AG08395 (cell line): Measurements from ENCODE around the gene GALNT10.

ENCODE experiments used
- DNase-seq: peaks from one replicate; pipeline ENCODE4 v3.0.0; 2012; ENCODE audit warnings: mixed read lengths, low spot score

The GALNT10 gene

DNA sequence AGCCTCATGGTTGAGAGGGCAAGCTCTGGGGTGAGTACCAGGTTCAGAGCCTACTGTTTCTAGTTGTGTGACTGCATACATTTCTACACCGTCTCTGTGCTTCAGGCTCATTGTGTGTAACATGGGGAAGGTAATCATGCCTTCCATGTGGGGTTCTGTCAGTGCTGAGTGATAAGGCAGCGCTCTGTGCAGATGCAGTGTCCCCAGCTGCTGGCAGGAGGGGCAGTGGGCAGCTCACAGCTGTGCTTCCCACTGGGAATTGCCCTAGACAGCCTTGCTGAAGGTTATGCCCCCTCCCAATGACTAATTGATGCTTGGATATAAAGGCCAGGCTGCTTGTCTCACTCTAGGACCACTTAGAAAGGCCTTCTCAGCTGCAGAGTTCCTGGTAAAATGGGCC, 133.5 kb downstream of the GALNT10 start:
- DNase-seq: no peak

DNA sequence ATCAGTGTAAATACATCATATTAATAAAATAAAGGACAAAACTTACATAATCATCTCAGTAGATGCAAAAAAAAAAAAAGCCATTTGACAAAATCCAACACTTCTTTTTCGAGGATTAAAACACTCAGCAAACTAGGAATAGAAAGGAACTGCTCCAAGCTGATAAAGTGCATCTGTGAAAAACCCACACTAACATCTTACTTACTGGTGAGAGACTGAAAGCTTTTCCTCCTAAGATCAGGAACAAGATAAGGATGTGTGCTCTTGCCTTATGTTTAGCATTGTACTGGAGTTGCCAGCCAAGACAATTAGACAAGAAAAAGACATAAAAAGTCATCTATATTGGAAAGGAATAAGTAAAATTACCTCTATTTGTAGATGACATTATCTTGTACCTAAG, 135.0 kb downstream of the GALNT10 start:
- DNase-seq: no peak

DNA sequence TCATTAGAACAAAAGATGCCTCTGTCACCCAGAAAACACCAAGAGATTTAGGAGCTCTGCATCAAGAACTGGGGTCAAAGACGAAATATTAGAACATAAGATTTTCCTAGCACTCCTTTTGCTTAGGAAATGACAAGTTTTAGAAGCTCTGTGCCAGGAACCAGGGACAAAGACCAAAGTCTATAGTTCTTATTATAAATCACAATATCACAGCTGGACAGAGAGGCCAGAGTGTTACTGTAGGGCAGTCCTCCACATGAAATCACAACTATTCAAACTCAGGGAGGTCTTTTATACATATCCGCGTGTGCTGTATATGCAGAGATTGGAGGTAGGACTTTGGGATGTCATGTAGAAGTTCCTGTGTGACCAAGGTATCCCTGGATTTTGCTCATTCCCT, 138.5 kb downstream of the GALNT10 start:
- DNase-seq: no peak

DNA sequence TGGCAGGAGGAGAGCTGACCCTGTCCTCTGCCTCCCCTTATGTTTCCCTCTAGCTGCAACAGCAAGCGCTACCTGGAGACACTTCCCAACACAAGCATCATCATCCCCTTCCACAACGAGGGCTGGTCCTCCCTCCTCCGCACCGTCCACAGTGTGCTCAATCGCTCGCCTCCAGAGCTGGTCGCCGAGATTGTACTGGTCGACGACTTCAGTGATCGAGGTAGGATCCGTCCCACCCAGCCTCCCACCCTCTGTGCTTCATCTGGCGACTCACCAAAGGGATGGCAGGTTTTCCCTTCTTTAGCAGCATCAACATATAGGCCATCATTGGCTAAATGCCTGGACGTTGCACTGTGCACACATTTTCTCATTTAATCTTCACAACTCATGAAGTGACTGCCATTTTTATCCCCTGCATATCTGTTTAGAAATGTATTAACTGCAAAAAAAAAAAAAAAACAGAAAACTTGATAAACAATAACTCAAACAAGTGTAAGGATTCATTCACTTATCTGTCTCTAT, 139.0 kb downstream of the GALNT10 start:
- DNase-seq: no peak

DNA sequence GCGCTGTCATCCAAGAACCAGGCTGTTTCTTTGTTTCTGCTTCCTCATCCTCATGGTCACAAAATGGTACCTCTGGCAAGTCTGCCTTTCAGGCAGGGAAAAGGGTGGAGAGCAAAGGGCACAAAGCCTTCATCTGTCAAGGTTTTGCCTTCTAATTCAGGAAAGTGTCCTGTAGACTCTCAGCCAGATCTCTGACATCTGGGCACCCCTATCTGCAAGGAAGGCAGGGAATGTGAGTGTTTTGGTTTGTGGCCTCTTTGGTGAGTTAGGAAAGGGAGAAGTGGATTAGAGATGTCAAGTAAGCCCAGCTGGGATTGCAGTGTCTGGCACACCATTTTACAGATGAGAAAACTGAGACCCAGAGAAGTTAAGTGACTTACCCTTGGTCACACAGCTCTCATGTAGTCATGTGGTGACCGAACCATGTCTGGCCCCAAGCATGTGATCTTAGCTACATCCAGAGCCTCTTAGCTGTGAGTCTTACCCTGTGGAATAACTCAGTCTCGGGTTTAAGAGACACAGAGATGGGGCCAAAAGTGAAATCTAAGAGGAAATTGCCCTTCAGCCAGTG, 139.6 kb downstream of the GALNT10 start:
- no peak for DNase-seq

DNA sequence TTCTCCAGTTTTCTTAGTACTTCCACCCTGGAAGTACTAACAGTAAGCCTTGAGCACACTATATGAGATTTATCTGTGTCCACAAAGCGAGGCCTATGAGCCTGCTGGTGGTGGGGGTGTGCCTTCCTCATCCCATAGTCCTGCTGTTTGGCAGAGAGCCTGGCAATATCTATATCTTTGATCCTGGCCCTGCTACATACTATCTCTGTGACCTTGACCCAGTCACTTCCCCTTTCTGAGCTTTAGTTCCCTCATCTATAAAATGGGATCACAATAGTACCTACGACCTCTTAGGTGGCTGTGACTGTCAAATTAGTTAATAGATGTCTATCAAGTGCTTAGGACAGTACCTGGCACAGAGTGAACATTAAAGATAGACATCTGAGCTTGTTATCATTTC, 140.7 kb downstream of the GALNT10 start:
- DNase-seq: no peak

DNA sequence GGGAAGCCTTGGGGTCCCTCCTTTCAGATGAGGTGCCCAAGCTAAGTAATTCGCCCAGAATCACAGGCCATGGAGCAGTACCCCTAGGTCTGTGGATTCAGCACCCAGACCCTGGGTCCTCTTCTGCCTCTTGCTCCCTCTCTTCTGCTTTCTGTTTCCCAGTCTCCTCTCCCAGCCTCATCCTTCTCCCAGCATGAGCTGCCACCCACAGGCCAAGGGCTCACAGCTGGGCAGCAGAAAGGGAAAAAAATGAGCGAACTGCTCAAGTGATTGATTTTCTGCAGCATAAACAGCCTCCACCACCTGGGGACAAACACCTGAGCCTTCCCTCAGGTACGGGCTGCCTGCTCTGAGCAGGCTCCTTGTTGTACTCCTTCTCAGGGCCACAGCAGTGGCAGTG, 141.4 kb downstream of the GALNT10 start:
- DNase-seq: no peak

DNA sequence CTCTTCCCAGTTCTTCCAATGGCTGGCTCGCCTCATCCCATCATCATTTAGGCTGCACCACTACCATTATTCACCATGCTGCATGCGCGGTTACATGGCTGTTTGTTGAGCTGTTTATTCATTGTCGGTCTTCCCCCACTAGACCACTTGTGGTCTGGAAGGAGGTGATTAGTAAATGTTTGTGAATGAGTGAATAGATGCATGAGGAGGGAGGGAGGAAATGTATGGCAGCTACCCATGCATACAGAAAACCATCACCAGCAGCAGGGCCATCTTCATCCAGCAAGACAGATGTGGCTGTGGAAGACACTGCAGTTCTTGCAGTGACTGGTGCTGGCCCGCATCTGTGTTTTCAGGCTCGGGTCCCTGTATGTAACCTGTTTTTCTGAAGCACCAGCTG, 141.9 kb downstream of the GALNT10 start:
- no peak for DNase-seq

DNA sequence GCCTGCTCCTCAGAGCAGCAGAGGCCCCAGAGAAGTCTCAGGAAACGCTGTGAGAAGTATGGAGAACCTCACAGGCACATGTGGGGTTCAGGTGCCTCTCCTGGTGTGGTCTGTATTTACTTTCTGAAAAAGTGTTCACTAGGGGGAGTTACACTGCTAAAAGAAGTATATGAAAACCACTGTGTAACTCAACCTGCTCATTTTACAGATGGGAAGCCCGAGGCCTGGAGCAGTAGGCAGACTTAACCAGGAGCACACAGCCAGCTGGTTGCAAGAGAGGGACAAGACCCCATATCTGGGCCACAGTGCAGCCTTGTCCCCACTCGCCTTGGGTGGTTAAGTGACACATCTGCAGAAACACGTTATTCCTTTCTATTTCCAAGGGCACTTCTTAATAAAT, 142.5 kb downstream of the GALNT10 start:
- DNase-seq: no peak

DNA sequence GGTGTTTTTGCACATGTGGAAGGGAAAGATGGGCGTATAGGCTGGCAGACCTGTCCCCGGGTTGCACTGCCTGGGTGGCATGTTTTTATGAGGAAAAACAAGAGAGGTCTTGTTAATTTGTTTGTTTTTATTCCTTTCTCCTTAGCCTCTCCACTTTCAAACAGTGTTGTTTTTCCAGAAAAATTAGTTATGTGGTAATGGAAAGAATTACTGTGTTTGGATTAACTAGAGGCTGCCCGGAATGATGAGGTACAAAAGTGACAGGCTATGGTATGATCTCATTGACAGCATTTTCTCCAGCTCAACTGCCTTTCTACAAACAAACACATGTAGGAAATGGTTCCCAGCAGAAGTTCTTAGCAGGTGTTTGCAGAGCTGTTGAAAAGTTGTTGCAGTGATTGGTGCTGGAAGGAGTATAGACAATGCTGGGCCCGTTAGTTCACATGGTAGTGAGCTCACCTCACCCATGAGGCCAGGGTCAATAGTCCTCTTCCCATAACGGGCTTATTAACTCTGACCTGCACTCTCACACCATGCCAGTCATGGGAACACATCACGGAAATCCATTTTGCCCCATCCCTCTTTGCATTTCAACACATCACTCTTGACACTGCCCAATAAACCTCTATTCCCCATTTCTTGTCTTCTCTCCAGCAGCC, 144.0 kb downstream of the GALNT10 start:
- no peak for DNase-seq

DNA sequence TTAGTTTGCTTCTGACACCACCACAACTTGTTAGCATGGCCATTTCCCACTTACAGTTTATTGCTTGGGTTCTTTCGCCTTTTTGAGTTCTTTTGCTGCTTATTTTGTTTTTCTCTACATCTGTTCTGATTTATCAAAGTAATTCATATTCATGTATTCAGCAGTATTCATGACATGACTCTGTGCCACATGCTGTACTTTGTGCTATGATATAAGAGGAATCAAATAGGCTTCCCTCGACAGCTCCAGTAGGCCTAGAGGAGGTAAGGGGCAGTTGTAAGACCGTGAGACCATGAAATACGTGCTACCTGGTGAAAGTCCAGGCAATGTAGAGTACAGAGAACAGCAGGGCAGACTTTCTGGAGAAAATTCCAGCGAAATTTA, 144.5 kb downstream of the GALNT10 start:
- no peak for DNase-seq

DNA sequence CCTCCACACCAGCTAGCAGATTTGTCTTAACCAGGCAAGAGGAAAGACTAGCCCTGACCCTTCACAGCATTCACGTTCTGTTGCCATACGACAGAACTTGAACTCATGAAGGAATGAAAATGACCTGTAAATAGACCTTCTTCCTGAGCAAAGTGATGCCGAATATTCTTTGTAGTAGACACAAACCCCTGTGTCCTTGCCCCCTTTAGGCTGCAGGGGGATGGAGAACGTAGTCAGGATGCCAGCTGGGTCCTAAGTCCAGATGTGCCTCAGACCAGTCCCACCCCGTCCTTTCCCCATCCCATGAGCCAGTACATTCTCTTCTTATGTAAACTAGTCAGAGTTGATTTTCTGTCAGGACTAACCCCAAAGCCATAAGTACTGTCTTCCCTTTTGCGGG, 151.1 kb downstream of the GALNT10 start:
- DNase-seq: no peak

DNA sequence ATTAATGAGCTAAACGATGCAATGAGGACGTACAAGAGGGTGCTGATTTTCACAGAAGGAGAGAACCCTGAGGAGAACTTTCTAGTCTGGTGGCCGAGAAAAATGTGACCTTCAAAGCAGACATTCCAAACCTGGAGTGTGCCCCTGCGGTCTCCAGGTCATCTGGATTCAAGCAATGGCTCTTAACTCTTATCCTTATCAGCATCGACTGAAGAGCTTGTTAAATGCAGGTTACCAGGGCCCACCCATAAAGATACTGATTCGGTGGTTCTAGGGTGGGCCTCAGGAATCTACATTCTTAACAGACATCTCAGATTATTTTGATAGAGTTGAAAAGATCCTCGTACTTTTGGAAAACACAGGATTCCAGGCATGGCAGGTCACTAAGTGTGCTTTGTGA, 151.7 kb downstream of the GALNT10 start:
- no peak for DNase-seq

DNA sequence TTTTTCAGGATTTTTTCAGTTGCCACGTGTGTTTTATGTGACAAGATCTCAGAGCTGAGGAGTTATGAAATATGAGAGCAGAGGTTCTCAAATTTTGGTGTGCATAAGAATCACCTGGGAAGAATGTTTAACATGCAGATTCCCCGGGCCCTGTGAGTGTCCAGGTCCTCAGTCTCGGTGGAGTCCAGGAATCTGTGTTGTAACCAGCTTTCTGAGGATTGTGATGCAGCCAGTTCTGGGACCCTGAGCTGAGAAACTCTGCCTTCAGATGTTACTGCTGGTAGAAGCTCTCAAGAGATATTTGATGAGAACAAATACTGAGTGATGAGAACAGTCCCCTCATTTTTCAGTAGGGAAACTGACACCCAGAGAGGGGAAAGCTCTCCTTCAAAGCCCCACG, 152.4 kb downstream of the GALNT10 start:
- DNase-seq: no peak

DNA sequence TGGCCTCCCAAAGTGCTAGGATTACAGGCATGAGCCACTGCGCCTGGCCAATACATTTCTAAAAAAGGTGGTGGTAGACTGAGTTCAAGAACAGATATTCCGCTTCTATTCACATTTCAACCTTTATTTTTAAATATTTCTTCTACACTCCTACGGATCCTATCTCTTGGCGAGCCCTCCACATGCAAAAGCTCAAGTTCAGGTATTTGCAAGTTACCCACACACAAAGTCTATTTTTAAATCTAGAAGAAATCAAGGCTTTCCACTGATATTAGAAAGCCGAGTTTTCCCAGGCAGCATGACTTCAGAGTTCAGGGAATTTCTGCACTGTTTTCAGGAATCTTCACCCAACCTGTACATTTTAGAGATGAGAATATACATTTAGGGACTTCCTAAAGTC, 153.9 kb downstream of the GALNT10 start:
- no peak for DNase-seq

DNA sequence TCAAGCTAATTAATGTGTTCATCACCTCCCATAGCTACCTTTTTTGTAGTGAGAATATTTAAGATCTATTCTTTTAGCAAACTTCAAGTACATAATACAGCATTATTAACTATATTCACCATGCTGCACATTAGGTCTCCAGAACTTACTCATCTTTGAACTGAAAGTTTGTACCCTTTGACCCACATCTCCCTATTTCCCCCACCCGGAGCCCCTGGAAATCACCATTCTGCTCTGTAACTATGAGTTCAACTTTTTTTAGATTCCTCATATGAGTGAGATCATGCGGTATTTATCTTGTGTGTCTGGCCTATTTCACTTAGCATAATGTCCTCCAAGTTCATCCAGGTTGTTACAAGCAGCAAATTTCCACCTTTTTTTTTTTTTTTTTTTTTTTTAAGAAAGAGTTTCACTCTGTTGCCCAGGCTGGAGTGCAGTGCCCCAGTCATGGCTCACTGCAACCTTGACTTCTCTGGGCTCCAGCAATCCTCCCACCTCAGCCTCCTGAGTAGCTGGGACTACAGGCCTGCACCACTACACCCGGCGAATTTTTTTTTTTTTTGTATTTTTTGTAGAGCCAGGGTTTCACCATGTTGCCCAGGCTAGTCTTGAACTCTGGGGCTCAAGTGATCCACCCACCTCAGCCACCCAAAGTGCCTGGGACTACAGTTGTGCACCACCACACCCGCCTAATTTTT, 154.9 kb downstream of the GALNT10 start:
- DNase-seq: no peak

DNA sequence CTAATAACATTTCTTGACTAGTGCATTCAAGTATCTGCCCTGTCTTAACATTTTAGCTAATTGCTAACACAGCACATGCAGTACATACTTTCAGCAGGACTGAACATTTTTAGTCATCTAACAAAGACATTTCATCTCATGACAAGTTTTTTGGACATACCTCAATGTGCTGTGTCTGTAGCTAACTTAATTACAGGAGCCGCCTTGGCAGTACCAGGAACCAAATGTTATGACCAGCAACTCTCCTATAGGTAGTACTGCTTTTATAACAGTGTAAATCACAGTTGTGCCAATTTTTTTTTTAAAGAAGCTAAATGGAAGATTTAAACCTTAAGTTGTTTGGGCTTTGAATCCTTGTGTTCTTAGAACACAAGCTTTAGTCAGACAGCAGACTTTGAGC, 155.9 kb downstream of the GALNT10 start:
- no peak for DNase-seq

DNA sequence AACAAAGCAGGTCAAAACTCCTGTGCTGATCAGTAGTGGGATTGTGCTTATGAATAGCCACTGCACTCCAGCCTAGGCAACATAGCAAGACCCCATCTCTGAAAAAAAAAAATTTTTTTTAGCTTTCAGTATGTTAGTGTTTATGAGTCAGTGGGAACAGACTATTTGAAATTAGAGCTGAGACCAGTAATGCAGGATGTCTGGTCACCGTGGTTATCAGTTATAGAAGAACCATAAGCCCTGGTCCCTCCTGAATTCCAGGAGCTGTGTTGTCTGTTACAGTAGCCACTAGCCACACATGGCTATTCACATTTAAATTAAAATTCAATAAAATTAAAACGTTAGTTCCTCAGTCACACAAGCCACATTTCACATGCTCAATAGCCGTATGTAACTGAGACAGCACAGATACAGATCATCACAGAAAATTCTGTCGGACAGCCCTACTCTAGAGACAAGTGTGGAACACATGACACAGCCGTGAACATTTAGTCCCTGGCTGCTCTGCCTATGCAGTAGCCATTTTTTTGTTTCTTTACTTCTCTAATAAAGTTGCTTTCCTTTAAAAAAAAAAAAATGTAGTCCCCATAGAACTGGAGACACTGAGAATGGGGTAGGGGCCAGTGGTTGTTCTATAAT, 159.2 kb downstream of the GALNT10 start:
- DNase-seq: no peak

DNA sequence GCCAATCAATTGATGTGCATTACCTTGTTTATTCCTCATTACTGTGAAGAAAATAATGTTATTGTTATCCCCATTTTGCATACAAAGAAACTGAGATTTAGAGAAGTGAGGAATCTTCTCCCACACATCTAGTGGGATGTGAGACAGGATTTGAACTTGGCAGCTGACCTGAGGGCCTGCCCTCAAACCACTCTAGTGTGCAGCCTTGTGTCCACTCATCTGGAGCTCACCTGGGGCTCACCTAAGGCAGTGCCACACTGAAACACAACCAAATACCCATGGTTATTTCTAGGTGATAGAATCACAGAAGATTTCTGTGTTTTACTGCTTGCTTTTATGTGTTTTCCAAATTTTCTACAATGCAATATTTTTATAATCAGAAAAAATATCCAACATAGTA, 160.6 kb downstream of the GALNT10 start:
- no peak for DNase-seq

DNA sequence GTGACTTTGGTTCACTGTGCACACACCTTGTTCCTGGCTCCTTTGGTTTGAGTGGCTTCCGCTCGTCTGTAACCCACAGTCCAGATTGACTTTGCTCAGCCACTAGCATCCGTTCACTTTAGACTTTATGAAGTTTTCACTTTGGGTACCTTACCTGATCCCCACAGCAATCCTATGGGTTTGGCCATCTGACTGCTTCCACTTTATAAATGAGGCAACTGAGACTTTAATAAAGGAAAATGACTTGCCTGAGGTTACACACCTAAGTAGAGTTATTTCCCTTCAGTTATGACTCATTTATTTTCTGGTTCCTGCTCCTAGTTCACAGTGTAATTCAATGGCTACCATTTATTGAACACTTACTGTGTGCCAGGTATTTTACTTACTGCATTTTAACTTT, 161.0 kb downstream of the GALNT10 start:
- DNase-seq: no peak

DNA sequence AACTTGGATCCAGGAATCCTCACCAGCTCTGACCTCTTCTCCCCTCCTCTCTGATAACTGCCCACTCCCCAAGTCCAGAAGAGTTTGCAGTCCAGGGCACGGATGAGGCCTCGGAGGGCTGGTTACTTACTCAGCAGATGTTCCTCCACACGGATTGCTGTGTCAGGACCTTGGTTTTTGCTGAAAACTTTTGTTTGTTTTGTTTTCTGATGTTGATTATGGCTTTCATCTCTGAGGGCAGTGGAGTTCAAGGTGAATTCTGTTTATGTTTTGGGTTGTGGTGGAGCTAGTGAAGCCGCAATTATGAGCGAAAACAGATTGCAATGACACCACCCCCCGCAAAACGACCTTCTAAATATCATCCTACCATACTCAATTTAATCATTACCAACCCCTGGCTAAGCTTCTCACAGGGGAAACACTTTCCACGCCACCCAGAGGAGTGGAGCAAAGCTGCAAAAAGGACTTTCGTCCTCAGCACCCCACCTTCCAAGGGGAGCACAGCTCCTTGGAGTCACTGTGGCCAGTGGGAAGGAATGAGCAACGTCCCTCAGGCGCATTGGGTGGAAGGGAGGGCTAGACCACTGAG, 162.5 kb downstream of the GALNT10 start:
- no peak for DNase-seq

DNA sequence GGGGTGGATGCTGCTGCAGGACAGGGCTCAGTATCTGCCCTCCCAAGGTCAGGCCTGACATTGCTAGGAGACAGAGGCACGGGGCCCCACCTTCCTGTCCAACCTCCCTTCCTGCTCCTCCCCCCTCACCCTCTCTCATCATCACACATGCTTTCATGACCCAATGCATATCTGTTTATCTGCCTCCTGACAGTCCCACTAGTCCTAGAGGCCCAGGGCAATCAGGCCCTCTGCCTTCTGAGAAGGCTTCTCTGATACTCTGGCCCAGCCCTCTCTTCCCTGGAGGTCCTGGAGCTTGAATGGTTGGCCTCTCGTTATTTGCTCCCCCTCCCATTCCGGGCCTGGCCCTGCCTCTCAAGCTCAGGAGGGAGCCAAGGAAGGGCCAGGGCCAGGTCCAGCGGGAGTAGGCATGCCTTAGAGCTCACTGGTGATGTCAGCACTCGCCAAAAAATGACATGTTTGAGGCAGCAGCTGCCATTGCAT, 164.6 kb downstream of the GALNT10 start:
- DNase-seq: no peak
